ENCODE measurements around the gene SLC1A5. TPM values are rescaled to one million over a fixed set of nuclear protein-coding genes. Genes with fewer than 3 reads are reported as not detected.

The SLC1A5 gene
- total RNA-seq, 2 experiments from 2014 or later = 7.1 TPM

DNA sequence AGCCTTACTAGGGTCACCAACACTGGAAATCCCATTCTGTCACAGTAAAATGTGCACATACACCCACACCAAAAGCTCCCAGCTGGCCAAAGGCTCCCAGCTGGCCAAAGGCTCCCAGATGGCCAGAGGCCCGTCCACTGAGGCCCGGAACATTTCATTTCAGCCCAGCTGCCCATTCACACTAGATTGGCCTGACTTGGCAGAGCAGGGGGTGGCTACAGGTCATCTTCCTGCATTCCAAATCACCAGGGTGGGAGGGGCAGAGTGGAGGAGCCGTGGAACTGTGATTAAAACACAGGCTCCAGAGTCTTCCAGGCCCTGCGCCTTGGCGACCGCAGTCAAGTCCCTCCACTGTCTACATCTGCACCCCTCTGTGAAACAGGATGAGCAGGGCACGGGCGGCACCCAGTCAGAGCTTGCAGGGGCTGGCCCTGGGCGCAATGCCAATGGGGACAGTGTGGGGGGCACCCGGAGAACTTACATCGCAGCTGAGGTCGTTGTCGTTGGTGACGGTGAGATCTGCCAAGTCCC is 61.4 kb downstream of the SLC1A5 start:
- peak in 1 of 14 experiments; percentile 24 for DNase-seq
- no peak for ATAC-seq (ENCODE audit: poor library complexity)
- H3K36me3 Mint-ChIP-seq (ENCODE audit: low read depth) = peaks cover 74% of the 10 kb centered on the region
- no peak overlapping the region for H3K27ac Mint-ChIP-seq
- peaks cover 95% of the 10 kb centered on the region for H3K36me3 ChIP-seq (ENCODE audit: insufficient read depth, low read length)
- H3K27me3 Mint-ChIP-seq = no peaks in the 10 kb centered on the region
- H3K4me3 Mint-ChIP-seq = no peak overlapping the region
- TF ChIP-seq, protein P1, sequence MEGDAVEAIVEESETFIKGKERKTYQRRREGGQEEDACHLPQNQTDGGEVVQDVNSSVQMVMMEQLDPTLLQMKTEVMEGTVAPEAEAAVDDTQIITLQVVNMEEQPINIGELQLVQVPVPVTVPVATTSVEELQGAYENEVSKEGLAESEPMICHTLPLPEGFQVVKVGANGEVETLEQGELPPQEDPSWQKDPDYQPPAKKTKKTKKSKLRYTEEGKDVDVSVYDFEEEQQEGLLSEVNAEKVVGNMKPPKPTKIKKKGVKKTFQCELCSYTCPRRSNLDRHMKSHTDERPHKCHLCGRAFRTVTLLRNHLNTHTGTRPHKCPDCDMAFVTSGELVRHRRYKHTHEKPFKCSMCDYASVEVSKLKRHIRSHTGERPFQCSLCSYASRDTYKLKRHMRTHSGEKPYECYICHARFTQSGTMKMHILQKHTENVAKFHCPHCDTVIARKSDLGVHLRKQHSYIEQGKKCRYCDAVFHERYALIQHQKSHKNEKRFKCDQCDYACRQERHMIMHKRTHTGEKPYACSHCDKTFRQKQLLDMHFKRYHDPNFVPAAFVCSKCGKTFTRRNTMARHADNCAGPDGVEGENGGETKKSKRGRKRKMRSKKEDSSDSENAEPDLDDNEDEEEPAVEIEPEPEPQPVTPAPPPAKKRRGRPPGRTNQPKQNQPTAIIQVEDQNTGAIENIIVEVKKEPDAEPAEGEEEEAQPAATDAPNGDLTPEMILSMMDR (IDR thresholded peaks at IDR 0.05) = no peak
- H3K4me1 Mint-ChIP-seq (ENCODE audit: low read depth) = peaks cover 9% of the 10 kb centered on the region
- intact Hi-C loops (cut with DNase I, micrococcal nuclease) = no loop called here
- H3K4me3 ChIP-seq (ENCODE audit: low read length) = no peak overlapping the region
- no peaks in the 10 kb centered on the region for H3K9me3 ChIP-seq (ENCODE audit: control insufficient read depth in 1 of 2, insufficient read depth in 1 of 2, low read length in 2 of 2)
- POLR2A ChIA-PET = interaction anchor here (0.8 to 0.9 kb wide), 2 partner anchors 9 to 23 kb away, joined by 3 read pairs; no protein-coding TSS in a partner anchor
- H3K9me3 Mint-ChIP-seq = no peaks in the 10 kb centered on the region
- H3K27me3 ChIP-seq (ENCODE audit: control insufficient read depth in 1 of 2, insufficient read depth in 2 of 2, low read length in 2 of 2) = no peaks in the 10 kb centered on the region
- CTCF ChIA-PET = interaction anchor here (0.5 to 3.5 kb wide), 3 partner anchors 24 to 185 kb away, joined by 3 to 45 read pairs (median 3); no protein-coding TSS in a partner anchor
- H3K4me1 ChIP-seq (ENCODE audit: insufficient read depth, low read length) = peaks cover 17% of the 10 kb centered on the region
- H3K27ac ChIP-seq (ENCODE audit: low read depth in 1 of 2, low read length in 2 of 2) = no peak overlapping the region

DNA sequence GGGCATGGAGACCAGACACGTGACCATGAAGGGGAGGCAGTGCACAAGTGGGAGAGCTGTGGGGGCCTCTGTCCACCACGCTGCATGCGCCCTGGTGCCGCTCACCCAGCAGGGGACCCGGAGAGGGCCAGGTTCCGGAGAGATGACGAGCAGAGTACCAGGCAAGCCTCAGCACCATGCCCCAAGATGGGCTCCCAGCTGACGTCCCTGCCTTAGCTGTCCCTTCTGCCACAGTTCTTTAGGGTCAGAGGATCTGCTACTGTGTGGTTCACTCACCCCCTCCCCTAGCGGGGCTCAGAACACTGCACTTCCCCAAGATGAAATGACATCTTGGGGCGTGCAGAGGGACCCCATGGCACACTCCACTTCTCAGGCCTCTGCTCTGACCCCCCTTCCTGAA is 61.8 kb downstream of the SLC1A5 start:
- TF ChIP-seq, protein P1 (IDR thresholded peaks at IDR 0.05) = no peak
- H3K27ac Mint-ChIP-seq = no peak overlapping the region
- Histone ChIP-seq H3K27ac (ENCODE audit: low read depth in 1 of 2, low read length in 2 of 2) (no peak overlapping the region), H3K4me1 (ENCODE audit: insufficient read depth, low read length) (peaks cover 17% of the 10 kb centered on the region), H3K9me3 (ENCODE audit: control insufficient read depth in 1 of 2, insufficient read depth in 1 of 2, low read length in 2 of 2) (no peaks in the 10 kb centered on the region), H3K36me3 (ENCODE audit: insufficient read depth, low read length) (peaks cover 96% of the 10 kb centered on the region), H3K27me3 (ENCODE audit: control insufficient read depth in 1 of 2, insufficient read depth in 2 of 2, low read length in 2 of 2) (no peaks in the 10 kb centered on the region), H3K4me3 (ENCODE audit: low read length) (no peak overlapping the region)
- H3K27me3 Mint-ChIP-seq = no peaks in the 10 kb centered on the region
- H3K4me3 Mint-ChIP-seq = no peak overlapping the region
- intact Hi-C loops (cut with DNase I, micrococcal nuclease) = no loop called here
- peaks cover 11% of the 10 kb centered on the region for H3K4me1 Mint-ChIP-seq (ENCODE audit: low read depth)
- no peaks in the 10 kb centered on the region for H3K9me3 Mint-ChIP-seq
- POLR2A ChIA-PET = interaction anchor here (0.8 kb wide), 1 partner anchor 8 kb away, joined by 3 read pairs; no protein-coding TSS in a partner anchor
- peak in 1 of 14 experiments; percentile 8 for DNase-seq
- CTCF ChIA-PET = interaction anchor here (0.5 to 0.7 kb wide), 2 partner anchors 112 to 185 kb away, joined by 3 read pairs; no protein-coding TSS in a partner anchor
- no peak for ATAC-seq (ENCODE audit: poor library complexity)
- H3K36me3 Mint-ChIP-seq (ENCODE audit: low read depth) = peaks cover 74% of the 10 kb centered on the region

DNA sequence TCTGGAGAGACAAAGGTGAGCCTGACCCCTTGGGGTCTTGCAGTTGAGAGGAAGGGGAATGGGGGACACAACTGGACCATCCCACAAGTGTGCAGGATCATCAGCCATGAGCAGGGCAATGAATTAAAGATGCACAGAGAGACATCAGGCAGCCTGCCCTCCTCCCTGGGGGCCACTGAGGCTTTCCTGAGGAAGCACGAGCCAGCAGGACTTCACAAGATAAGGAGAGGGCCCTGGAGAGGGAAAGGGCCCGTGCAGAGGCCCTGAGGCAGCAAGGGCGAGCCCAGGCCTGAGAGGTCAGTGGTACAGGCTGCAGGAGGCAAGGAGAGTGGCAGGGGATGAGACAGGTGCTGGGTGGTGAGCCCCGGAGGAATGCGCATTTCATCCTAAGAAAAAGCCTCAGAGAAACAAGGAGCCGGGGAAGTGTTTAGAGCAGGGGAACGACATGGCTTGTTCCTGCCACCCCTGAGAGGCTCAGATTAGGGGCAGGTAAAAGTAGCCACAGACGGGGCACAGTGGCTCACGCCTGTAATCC is 62.5 kb downstream of the SLC1A5 start:
- H3K9me3 Mint-ChIP-seq = no peaks in the 10 kb centered on the region
- H3K27me3 ChIP-seq (ENCODE audit: control insufficient read depth in 1 of 2, insufficient read depth in 2 of 2, low read length in 2 of 2) = no peaks in the 10 kb centered on the region
- peaks cover 11% of the 10 kb centered on the region for H3K4me1 Mint-ChIP-seq (ENCODE audit: low read depth)
- H3K27ac ChIP-seq (ENCODE audit: low read depth in 1 of 2, low read length in 2 of 2) = no peak overlapping the region
- CTCF ChIA-PET = no interaction called here
- peaks cover 17% of the 10 kb centered on the region for H3K4me1 ChIP-seq (ENCODE audit: insufficient read depth, low read length)
- H3K27ac Mint-ChIP-seq = no peak overlapping the region
- H3K4me3 Mint-ChIP-seq = no peak overlapping the region
- H3K36me3 Mint-ChIP-seq (ENCODE audit: low read depth) = peaks cover 73% of the 10 kb centered on the region
- DNase-seq = peak in 1 of 14 experiments; percentile 4
- peaks cover 90% of the 10 kb centered on the region for H3K36me3 ChIP-seq (ENCODE audit: insufficient read depth, low read length)
- POLR2A ChIA-PET = no interaction called here
- H3K4me3 ChIP-seq (ENCODE audit: low read length) = no peak overlapping the region
- H3K27me3 Mint-ChIP-seq = no peaks in the 10 kb centered on the region
- TF ChIP-seq, protein P1 (IDR thresholded peaks at IDR 0.05) = no peak
- intact Hi-C loops (cut with DNase I, micrococcal nuclease) = no loop called here
- no peaks in the 10 kb centered on the region for H3K9me3 ChIP-seq (ENCODE audit: control insufficient read depth in 1 of 2, insufficient read depth in 1 of 2, low read length in 2 of 2)
- ATAC-seq (ENCODE audit: poor library complexity) = no peak

Data from CD4-positive, alpha-beta T cell (primary cell).